HL-60 (cell line): ENCODE data around the gene TRPV4.

Source experiments
- CTCF ChIP-seq: IDR thresholded peaks from one replicate; pipeline ENCODE4 v1.5.1; 2011; ENCODE audit warnings: low read length, control low read depth, inconsistent platforms; ENCODE audit not compliant: insufficient read depth
- GABPA ChIP-seq: IDR thresholded peaks from 2 replicates; pipeline ENCODE4 v1.6.1; 2012; ENCODE audit warnings: low read depth

GRCh38 chr12:109770104-109770860 is 62.9 kb downstream of the TRPV4 start:
- TF ChIP-seq GABPA (no peak), CTCF (no peak)
